GM21529 (cell line): ENCODE results near the gene EEIG1.

Source experiments
- ATAC-seq: cut with Tn5 transposase; IDR thresholded peaks from one replicate; pipeline ENCODE4 v1.9.1; 2021; ENCODE audit not compliant: unreplicated experiment

The EEIG1 gene

DNA sequence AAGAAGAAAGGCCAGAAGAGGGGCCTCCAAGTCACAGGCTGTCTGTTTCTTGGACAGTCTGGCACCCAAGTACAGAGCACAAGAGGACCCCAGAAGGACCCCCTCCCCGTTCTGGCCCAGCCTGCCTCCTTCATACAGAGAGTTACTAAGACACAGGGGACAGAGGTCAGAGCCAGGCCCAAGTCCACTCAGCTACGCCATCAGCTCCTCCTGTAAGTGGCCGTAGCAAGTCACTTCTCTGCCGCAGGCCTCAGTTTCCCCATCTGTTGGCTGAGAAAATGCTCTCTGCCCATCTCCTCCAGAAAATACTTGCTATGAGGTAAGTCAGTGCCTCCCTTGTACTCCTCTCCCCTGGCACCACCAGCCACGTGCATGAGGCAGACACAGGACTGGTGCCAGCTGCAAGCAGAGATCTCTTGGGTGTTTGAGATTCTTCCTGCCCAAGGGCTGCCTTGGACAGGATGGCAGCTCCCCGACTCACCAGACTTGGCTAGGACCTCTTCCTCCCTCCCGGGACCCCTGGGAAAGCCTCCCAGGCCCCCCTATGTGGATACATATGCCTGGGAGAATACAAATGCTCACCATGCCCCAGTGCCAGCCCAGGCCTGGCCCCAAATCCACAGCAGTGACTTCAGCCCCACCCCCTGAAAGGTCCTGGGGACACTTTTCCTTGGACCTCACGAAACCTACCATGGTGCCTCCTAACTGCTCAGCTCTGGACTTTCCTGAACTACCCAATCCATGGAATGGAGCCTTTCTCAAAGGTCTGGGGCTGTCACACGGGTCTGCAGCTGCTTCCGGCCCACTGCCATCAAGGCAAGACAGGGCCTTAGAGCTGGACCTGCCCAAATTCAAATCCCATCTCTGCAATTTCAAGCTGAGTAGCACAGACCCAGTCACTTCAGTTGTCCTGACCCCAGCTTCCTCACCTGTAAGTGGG is 5.1 kb downstream of the EEIG1 start:
- ATAC-seq: no peak

DNA sequence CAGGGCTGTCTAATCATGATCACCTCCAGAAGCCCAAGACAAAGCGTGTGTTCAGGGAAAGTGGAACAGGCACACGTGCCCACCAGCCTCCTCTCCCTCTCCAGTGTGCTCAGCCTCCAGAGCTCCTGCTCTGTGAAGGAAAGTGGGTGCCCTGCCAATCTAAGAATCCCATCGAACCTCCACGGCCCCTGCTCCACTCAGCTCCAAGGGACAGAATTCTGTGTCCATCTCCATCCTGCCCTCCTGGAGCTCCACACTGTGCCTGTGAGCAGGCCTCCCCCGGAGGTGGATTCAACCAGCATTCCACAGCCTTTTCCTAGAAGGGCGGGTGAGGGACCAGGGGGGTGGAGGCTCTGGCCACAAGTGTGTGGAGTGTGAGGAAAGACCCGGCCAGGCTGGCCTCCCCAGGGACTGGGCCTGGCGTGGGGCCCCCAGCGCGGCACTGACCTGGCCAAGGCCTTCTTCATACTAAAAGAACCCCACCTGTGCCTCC is 6.0 kb downstream of the EEIG1 start:
- no peak for ATAC-seq

DNA sequence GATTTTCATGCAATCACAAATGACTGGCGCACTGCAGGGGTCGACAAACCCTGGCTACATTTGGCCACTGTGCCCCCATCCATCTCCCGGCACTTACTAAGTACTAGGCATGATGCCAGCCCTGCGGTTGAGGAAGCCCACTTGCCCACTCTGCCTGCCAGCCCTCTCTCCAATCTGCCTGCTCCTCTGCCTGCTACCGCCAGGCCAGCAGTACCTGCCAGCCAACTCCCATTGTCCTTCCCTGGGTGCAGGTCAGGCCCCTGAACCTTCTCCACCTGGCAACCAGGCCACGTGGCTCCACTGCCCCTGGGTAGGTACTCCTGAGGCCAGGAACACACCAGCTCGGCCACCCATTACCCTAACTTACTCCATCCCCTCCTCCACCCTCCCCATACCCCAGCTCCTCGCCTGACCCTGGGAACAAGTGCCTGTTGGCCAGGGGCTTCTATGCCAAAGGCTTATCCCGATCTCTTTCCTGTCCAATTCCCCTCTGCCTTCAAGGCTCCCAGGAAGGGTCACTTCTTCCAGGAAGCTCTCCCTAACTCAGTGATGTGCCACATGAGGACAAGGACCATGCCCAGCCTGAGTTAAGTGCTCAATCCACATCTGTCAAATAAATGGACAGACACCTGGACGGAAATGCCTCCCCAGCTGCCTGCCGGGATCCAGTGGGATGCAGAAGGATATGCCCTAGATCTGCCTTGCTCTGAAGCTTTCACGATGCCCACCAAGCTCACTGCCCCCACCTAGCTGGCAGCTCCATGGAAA is 6.6 kb downstream of the EEIG1 start:
- ATAC-seq: no peak

DNA sequence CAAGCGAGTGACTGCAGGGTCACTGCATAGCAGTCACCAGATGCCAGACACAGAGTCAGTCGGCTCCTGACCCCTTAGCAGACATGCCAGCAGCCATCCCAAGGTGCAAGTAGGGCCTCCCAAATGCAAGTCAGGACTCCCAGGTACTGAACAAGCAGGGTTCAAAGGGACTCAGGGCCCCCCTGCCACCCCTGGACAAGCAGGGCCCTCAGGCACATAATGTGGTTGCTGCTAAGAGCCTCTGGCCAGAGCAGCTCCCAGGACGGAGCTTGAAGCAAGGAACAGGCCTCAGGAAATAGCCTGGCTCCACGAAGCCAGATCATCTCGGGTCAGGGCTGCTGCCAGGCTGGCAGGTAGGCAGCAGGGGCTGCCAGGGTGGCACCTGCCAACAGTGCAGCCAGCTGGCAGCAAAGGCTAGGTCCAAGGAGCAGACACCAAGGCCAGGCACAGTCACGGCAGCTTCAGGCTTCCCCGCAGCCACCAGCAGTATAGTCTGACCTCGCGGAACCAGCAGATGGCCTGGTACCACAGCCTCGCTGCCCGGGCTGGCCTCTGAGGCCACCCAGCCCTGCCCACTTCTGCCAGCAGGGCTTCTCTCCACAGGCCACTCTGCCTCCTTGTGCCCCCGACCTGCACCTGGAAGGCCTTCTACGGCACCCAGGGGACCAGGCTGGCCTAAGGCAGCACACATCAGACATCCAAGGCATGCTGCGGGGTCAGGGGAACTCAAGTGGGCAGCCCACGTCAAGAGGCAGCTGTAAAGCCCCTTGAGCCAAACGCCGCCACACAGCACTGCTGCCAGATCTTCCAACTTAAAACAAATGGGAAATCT is 7.4 kb downstream of the EEIG1 start:
- ATAC-seq: no peak

DNA sequence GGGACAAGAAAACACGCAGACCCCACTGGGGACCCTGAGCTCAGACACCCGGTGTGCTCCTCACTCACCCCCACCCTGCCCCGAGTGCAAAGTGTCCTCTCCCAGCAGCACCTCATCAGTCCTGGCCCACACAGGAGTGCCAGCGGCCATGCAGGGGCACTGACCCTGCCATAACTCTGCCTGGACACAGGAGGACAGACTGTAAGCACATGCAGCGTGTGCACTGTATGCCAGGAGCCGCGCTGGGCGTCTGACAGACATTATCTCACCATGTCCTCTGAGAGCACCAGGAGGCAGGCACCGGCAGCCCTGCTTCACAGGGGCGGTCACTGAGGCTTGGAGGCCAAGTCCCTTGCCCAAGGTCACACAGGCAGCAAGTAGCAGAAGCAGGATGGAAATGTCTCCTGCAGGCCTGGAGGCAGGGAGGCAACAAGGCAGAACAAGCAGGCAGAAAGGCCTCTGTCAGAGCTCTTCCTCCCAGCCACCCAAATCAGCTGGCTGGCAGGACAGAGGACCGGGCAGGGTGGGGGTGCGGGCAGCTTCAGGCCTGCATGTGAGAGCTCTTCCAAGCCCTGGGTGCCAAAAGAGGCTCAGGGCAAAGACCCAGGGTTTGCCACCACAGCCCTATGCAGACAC is 8.4 kb downstream of the EEIG1 start:
- ATAC-seq: no peak

DNA sequence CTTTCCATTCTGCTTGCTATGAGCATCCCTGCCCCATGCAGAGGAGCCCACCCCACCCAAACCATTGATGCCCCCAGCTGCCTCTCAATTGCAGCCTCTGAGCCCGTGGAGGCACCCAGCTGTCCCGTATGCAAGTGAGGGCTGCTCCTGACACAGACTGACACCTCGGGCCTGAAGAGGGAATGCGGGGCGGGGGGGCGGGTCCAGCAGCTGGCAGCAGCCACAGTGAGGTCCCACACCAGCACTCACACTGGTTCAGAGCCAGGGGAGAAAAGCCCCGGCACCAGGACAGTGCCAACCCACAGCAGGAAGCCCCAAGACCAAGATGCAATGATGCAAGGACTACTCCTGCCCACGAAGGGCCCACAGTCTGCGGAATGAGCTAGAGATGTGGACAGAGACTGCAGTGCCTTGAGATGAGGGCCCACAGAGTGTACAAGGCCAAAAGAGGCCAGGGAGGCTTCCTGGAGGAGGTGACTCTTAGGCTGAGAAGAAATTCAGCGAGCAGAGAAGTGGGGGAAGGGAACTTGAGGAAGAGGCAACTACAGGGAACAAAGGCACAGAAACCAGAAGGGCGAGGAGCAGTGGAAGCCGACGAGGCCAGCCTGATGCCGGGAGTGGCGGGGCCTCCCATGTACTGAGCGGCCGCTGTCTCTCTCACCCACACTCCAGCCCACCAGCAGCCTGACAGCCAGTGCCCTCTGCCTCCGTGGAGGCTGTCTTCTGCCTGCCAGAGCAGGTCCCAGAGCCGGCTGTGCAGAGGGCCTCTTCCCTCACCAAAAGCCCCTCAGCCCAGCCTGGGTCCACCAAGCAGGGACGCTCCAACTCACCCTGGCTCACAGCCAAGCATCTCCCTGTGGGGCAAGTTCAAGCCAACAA is 9.2 kb downstream of the EEIG1 start:
- no peak for ATAC-seq

DNA sequence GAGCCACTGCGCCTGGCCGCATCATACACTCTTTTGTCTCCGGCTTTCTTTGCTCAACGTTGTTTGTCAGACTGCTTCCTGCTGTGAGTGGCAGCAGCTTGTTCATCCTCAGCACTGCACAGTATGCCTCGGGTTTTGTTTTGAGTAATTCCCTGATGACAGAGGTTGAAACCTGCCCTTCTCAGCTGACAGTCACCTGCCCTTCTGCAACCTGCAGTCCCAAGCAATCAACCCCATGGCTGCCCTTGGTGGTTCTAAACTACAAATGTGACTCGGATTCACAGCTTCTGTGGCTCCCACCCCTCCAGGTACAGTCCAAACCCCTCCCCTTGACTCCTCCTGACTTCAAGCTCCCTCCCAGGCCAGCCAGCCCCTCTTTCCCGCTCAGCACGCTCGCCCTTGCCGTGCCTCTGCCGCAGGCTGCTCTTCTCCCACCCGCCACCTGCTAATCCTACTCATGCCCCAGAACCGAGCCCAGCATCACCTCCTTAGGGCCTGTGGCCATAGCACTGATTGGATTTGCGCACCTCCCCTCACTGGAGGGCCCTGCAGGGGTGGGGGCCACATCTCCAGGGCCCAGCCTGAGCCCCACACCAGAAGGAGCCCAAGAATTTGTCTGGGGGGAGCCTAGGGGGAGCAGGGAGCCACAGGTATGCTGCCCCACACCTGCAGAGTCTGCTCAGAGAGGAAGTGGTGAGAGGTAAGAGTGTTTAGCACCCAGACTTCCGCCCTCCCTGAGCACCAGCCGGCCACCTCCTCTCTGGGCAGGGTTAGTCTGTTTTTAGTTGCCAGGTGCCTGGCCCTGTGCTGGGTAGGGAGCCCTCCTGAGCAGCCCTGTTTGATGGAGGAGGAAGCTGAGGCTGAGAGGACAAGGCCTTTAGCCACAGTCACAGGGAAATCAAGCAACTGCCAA is 10.1 kb downstream of the EEIG1 start:
- ATAC-seq: peak; percentile 73

DNA sequence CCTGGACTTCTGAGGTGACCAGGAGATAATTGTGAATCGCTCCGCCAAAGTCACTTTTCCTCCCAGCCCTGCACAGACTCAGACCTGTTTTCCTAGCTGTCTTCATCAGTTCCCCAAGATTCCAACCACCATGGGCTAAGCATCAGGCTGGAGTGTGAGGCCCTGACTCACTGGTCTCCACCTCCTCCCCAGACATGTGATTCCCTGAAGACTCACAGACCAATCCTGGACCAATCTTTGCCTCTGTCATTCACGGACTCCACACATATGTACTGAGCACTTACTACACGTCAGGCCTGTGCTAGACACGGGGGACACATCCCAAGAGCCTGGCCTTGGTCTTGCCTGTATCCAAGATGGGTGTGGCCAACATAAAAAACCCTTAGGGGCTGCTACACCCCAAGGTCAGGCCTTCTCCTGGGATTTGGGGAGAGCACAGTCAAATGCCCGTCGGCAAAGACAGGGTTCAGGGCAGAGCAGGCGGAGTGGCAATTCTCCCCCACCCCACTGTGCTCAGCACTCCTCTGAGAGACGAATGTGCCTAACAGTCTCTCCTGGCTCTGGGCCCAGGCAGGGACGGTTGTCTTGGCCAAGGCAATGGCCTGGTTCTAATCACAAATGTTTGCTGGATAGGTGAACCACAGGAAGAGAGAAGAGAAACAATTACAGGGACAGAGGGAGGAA is 11.9 kb downstream of the EEIG1 start:
- ATAC-seq: no peak

DNA sequence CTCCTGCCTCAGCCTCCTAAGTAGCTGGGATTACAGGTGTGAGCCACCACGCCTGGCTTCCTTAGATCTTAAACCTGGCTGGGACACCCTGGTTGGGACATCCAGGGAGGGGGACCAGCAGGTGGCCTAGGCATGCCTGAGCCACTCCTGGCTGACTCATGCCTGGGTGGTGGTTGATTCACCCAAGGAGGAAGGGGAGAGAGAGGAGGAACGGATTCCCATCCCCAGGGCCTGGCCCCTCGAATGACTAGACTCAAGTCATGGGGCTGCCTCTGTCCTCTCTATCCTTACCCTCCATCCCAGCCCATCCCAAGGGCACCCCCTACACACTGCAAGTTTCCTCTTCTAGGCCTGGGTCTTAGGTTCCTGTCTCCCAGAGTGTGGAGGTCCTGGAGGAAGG is 12.7 kb downstream of the EEIG1 start:
- ATAC-seq: no peak

DNA sequence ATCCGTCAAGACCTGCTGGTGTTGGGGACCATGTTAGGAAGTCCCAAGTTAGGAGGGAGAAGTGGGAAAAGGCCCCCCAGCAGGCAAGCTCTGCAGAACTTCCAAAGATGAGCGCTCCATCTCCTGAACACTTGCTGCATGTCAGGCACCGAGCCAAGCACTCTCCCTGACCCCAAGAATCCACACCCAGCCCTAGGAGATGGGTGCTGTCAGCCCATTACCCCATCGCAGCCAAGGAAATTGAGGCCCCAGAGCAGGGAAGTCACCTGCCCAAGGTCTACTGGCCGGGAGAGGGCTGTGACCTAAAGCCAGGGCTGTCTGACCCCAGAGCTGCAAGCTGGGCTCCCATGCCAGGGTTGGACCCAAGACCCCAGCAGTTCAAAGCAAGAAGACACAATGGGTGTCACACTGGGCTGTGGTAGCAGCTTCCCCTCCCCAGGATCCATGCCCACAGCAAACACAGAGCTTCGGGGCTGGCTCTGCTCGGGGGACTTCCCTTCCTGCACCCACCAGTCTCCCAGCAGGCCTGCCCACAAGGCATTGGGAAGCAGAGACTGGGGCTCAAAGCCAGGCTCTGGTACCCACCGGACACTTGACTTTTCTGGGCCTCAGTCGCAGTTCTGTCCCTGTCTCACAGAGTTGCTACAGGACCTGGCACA is 13.5 kb downstream of the EEIG1 start:
- no peak for ATAC-seq

DNA sequence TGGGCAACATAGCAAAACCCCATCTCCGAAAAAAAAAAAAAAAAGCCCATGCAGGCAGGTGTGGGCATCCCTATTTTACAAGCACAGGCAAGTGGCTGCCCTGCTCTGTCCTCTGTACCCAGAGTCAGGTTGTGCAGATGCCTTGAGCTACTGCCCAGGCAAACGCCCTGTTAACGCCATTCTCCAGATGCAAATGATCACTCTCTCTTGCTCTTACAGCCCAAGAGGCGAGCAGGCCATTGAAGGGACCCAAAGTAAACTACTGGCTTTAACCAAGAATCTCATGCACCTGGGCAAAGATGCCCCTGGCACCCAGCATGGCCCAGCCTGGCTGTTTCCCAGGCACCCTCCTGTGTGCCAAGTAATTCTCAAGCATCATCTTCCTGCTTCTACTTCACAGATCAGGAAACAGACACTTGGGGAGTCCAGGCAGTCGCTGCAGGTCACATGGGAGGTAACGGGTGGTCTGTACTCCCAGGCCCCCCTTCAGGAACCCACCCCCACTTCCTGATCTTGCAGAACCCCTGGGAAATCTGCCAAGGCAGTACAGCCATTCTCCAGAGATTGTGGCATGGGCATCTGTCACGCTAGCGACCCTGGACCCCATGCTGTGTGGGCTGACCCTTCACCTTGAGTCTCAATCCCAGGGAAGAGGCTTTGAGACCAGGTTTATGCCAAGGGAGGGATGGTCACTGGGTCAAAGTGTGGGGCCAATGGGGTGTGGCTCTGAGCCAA is 14.2 kb downstream of the EEIG1 start:
- ATAC-seq: no peak

DNA sequence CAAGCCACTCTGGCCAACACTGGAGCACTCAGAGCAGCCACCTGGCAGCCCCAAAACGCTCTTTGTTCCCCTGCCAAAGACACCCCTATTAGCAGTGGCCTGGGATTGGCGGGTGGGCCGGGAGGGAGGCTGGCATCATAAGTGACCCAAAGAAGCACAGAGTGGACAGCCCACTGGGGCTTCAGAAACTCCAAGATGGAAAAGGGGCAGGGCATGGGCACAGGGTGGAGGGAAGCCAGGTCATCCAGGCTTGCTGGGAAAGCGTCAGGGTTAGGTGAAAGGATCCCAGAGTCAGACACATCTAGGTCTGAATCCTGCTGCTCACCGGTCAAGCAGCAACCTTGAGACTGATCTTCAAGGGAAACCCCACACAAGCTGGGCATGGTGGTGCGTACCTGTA is 14.8 kb downstream of the EEIG1 start:
- ATAC-seq: no peak

DNA sequence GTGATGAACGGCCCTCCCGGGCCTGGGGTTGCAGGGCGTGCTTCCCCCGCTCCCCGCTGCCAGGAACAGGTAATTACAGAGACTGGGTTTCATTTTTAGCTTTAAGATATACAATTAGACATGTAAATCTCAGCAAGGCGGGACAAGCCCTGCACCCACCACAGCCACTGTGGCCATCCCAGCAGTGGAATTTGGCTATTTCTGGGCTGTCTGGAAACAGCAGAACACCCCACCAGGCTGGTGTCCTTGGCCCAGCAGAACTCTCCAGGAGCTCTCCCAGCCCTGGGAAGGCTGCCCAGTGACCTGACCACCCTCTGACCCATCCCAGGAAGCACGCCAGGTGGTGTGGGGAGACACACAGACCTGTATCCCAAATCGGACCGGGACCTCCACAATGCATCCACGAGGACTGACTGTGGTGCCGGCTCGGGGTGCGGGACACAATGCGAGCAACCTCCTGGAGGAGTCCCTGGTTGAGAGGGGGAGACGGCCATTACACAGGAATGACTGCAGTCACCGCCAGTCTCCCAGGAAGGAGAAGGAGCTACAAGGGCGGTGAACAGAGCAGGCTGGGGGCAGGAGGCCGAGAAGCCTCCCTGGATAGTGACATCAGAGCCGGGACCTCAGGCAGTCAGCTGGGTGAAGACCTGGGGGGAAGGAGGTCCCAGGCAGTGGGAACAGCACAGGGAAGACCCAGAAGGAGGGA is 17.3 kb downstream of the EEIG1 start:
- no peak for ATAC-seq

DNA sequence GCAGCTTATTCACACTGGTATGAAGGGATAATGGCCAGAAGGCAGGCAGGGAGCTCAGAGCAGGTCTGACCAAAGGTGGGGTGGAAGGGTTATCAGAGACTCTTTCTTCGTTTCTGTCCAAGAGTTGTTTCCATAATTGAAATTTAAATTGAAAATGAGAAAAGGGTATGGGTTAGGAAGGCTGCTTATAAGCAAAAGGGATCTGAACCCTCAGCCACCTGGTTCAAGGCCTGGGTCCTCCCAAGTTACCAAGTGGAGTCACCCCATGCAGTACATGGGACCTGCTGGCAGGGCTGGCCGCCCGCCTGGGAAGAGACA is 17.8 kb downstream of the EEIG1 start:
- ATAC-seq: no peak

DNA sequence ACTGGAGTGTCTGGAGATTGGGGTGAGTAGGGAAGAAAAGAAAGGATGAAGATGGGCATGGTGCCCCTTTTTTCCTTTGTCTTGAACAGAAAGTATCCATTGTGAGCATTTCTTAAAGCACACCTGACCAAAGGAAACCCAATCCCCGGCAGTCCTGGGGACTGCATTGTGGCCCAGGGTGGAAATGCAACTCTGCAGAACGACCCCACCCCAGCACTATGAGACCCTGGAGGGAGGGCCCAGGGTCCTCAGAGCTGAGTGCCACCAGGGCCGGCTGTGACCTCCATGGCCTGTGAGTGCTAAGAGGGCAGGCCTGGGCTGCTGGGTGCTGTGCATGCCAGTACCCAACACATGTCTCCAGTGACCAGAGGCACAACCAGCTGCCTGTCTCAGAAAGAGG is 18.5 kb downstream of the EEIG1 start:
- ATAC-seq: no peak

DNA sequence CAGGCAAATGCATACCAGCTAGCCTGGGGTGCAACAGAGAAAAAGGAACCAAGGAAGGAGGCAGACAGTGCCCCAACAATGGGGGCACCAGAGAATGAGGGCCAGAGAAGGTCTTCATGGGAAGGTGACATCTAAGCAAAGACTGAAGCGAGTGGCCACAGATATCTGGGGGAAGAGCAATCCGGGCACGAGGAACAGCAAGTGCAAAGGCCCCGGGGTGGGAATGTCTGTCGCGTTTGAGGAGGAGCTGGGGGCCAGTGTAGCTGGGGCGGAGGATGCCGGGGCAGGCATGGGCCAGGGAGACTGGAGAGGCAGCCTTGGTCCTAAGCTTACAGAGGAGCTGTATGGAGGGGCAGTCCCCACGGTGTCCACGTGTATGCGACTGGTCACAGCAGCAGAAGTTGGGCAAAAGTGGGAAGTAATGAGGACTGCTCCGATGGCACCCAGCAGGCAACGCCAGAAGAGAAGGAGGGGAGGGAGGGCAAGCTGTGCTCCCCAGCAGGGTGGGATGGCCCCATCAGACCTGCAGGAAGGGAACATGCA is 19.1 kb downstream of the EEIG1 start:
- no peak for ATAC-seq
